GM23248 (cell line): ENCODE results near the gene SCN1B. TPM values are rescaled to one million over a fixed set of nuclear protein-coding genes. Genes with fewer than 3 reads are reported as not detected.

Experiments used
- DNase-seq: peaks from one replicate; pipeline ENCODE4 v3.0.0-alpha.2; 2015
- H2AFZ ChIP-seq: fragments of 200-600 bp; sonication (generic); 2 replicates; pipeline ENCODE4 v1.6.1; 2016; ENCODE audit warnings: antibody characterized with exemption
- H3F3A ChIP-seq: fragments of 200-600 bp; sonication (generic); 2 replicates; pipeline ENCODE4 v1.6.1; 2016; ENCODE audit warnings: mild to moderate bottlenecking, antibody characterized with exemption, mixed run types; ENCODE audit not compliant: insufficient read depth
- H3K27ac ChIP-seq: fragments of 200-600 bp; sonication (generic); 2 replicates; pipeline ENCODE4 v1.5.1; 2016; ENCODE audit warnings: mild to moderate bottlenecking
- H3K27me3 ChIP-seq: fragments of 200-600 bp; sonication (generic); replicated peaks from 2 replicates; pipeline ENCODE4 v1.6.1; 2016; ENCODE audit warnings: mild to moderate bottlenecking; ENCODE audit not compliant: insufficient read depth
- H3K36me3 ChIP-seq: fragments of 200-600 bp; sonication (generic); 2 replicates; pipeline ENCODE4 v1.6.1; 2016; ENCODE audit warnings: low read depth, mild to moderate bottlenecking
- H3K4me1 ChIP-seq: fragments of 200-600 bp; sonication (generic); 2 replicates; pipeline ENCODE4 v1.6.1; 2016; ENCODE audit warnings: mild to moderate bottlenecking; ENCODE audit not compliant: insufficient read depth
- H3K4me2 ChIP-seq: fragments of 200-600 bp; sonication (generic); one replicate; pipeline ENCODE4 v1.6.1; 2016; ENCODE audit warnings: mild to moderate bottlenecking; ENCODE audit not compliant: unreplicated experiment
- H3K4me3 ChIP-seq: fragments of 200-600 bp; sonication (generic); 2 replicates; pipeline ENCODE4 v1.5.1; 2016; ENCODE audit warnings: mild to moderate bottlenecking
- H3K79me2 ChIP-seq: fragments of 200-600 bp; sonication (generic); 2 replicates; pipeline ENCODE4 v1.6.1; 2016; ENCODE audit warnings: mild to moderate bottlenecking; ENCODE audit not compliant: insufficient read depth
- H3K9ac ChIP-seq: fragments of 200-600 bp; sonication (generic); 2 replicates; pipeline ENCODE4 v1.6.1; 2016; ENCODE audit warnings: mild to moderate bottlenecking
- H3K9me2 ChIP-seq: fragments of 200-600 bp; sonication (generic); 2 replicates; pipeline ENCODE4 v1.6.1; 2016; ENCODE audit warnings: mixed run types, mild to moderate bottlenecking, moderate library complexity; ENCODE audit not compliant: insufficient read depth
- H3K9me3 ChIP-seq: fragments of 200-600 bp; sonication (generic); one replicate; pipeline ENCODE4 v1.6.1; 2017; ENCODE audit warnings: low read depth
- H4K20me1 ChIP-seq: fragments of 200-600 bp; sonication (generic); 2 replicates; pipeline ENCODE4 v1.6.0; 2016; ENCODE audit not compliant: insufficient read depth
- EZH2 ChIP-seq: fragments of 200-600 bp; sonication (generic); IDR thresholded peaks from 2 replicates; pipeline ENCODE4 v1.6.1; 2018; ENCODE audit warnings: antibody characterized with exemption, mild to moderate bottlenecking; ENCODE audit not compliant: insufficient read depth, poor library complexity, severe bottlenecking
- EZH2phosphoT487 ChIP-seq: fragments of 200-600 bp; sonication (generic); IDR thresholded peaks from 2 replicates; pipeline ENCODE4 v1.6.1; 2018; ENCODE audit warnings: antibody characterized with exemption, moderate library complexity, mild to moderate bottlenecking, low read depth; ENCODE audit not compliant: insufficient read depth
- WGBS, 2 experiments: methylation state at CpG; one replicate each; pipeline ENCODE4 v1.1.6; 2015 to 2017; ENCODE audit warnings: low lambda C conversion rate in 2 of 2, low coverage in 1 of 2; ENCODE audit errors: missing lambda C conversion rate in 2 of 2; 5-methylcytosine and 5-hydroxymethylcytosine counted together
- in situ Hi-C: fragments of 300-500 bp; cut with MboI; formaldehyde crosslinking; loops from 2 replicates; pipeline ENCODE4 v1.15.0; 2020
- polyA plus RNA-seq: library from polyadenylated mRNA; unstranded; fragments of >200 nt; fragmentation: Nextera tagmentation; extraction: Ambion mirVana; gene quantifications from 2 replicates; pipeline ENCODE4 v1.2.1, GENCODE V29; 2016
- total RNA-seq: library from RNA; depleted of rRNA; stranded (reverse); fragments of >200 nt; shearing (Covaris generic); gene quantifications from 2 replicates; pipeline ENCODE4 v1.2.3, GENCODE V29; 2014

Gene SCN1B
- total and polyA plus RNA-seq, 2 experiments from 2014 or later, result 1.5 to 1.7 TPM

DNA sequence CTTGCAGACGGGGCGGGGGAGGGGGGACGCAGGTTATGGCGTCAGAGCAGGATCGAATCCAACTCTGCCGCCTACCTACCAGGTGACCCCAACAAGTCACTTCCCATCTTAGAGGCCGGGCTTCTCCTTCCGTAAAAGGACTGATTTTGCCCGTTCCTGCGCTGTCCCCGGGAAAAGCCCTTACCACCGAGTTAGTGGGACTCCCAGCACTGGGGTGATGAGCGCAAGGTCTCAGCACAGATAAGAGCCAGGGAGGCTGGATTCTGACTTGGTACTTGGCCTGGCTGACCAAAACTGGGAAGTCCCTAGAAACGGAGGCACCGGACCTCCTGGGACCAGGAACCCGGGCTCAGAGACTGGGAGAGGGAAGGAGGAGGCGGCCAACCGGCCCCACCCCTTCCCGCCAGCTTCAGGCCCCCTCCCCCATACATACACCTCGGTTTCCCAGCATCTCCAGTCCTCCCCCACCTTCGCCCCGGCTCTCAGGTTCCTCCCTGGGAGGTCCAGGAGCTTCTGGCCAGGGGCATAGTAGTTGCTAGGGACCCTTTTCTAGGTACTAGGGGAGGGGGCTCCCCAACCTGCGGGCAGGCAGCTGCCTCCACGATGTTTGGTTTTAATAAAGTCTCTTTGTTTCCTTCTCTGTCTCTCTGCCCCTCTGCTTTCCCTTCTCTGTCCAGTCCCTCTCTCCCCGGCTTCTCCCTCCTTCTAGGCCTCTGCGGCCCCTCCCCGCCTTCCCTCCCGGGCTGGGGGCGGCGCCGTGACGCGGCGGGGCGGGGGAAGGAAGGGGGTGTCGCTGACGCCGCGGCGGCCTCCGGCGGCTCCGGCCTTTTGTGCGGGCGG lies 30.6 kb upstream of the SCN1B start, which contains the start of gene GRAMD1A:
Gene GRAMD1A (plus strand): TSS at position 826 of the 840 bp plus-strand sequence. CDS start 156 bp downstream, outside the sequence.
- WGBS, 2 experiments, result 3 to 5% methylated on average over 20 to 38 of the region's 45 CpGs
- in situ Hi-C loops, result no loop called here
- Histone ChIP-seq H3K4me3 (peak within 1 kb of the TSS; percentile 85), H2AFZ (peak within 1 kb of the TSS; percentile 93), H3K9me3 (no peaks in the 10 kb centered on the region), H4K20me1 (no peaks in the 10 kb centered on the region), H3K9ac (peak within 1 kb of the TSS; percentile 96), H3K9me2 (no peaks in the 10 kb centered on the region), H3F3A (no peaks in the 10 kb centered on the region), H3K4me2 (peak within 1 kb of the TSS; percentile 91), H3K27ac (peak within 1 kb of the TSS; percentile 94), H3K27me3 (no peaks in the 10 kb centered on the region), H3K4me1 (peaks cover 8% of the 10 kb centered on the region; the same call in 1 of the 2 replicates), H3K36me3 (no peaks in the 10 kb centered on the region), H3K79me2 (peaks cover 50% of the 10 kb centered on the region)
- no peak for TF ChIP-seq EZH2phosphoT487
- no peak for TF ChIP-seq EZH2
- DNase-seq, result peak; percentile 92

DNA sequence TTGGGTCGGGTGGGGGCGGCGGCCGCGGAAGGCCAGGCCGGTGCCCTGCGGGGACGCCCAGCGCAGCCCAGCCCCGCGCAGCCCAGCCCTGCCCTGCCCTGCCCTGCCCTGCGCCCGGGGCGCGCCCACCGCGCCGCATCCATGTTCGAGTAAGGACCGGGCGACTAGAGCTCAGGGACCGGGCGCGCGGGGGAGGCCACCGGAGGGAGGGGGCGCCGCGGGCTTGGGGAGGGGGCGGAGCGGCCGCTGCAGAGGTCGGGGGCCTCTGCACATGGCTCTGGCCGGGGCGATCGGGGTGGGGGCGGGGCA lies 30.0 kb upstream of the SCN1B start:
- peak overlapping the region; percentile 85 for H3K4me3 ChIP-seq
- DNase-seq, result no peak
- peak overlapping the region; percentile 94 for H3K27ac ChIP-seq
- no peaks in the 10 kb centered on the region for H3F3A ChIP-seq
- no peaks in the 10 kb centered on the region for H3K9me3 ChIP-seq
- no peaks in the 10 kb centered on the region for H3K27me3 ChIP-seq
- H3K4me2 ChIP-seq, result peak overlapping the region; percentile 76
- H4K20me1 ChIP-seq, result no peaks in the 10 kb centered on the region
- H3K36me3 ChIP-seq, result no peaks in the 10 kb centered on the region
- H3K4me1 ChIP-seq, result peaks cover 8% of the 10 kb centered on the region; the same call in 1 of the 2 replicates
- in situ Hi-C loops, result no loop called here
- TF ChIP-seq EZH2phosphoT487, result no peak
- no peak for TF ChIP-seq EZH2
- peak overlapping the region; percentile 96 for H3K9ac ChIP-seq
- 3% methylated on average over 10 to 16 of the region's 37 CpGs for WGBS, 2 experiments
- H2AFZ ChIP-seq, result peak overlapping the region; percentile 93
- H3K9me2 ChIP-seq, result no peaks in the 10 kb centered on the region
- peaks cover 54% of the 10 kb centered on the region for H3K79me2 ChIP-seq

- H2AFZ ChIP-seq, result peak overlapping the region; percentile 64
- no peaks in the 10 kb centered on the region for H4K20me1 ChIP-seq
- H3K27ac ChIP-seq, result peak overlapping the region; percentile 94
- H3K36me3 ChIP-seq, result no peaks in the 10 kb centered on the region
- peak overlapping the region; percentile 96 for H3K9ac ChIP-seq
- WGBS, 2 experiments, result 4 to 5% methylated on average over 24 to 41 of the region's 46 CpGs
- H3K9me2 ChIP-seq, result no peaks in the 10 kb centered on the region
- DNase-seq, result peak; percentile 62
- peaks cover 60% of the 10 kb centered on the region for H3K79me2 ChIP-seq
- H3K4me2 ChIP-seq, result peak overlapping the region; percentile 76
- no peak for TF ChIP-seq EZH2phosphoT487
- no peak for TF ChIP-seq EZH2
- peaks cover 8% of the 10 kb centered on the region; the same call in 1 of the 2 replicates for H3K4me1 ChIP-seq
- in situ Hi-C loops, result no loop called here
- no peaks in the 10 kb centered on the region for H3K27me3 ChIP-seq
- H3K4me3 ChIP-seq, result peak overlapping the region; percentile 85
- no peaks in the 10 kb centered on the region for H3F3A ChIP-seq
- no peaks in the 10 kb centered on the region for H3K9me3 ChIP-seq
These were observed 29.4 kb upstream of the SCN1B start for GRCh38 chr19:35000647-35001501.

DNA sequence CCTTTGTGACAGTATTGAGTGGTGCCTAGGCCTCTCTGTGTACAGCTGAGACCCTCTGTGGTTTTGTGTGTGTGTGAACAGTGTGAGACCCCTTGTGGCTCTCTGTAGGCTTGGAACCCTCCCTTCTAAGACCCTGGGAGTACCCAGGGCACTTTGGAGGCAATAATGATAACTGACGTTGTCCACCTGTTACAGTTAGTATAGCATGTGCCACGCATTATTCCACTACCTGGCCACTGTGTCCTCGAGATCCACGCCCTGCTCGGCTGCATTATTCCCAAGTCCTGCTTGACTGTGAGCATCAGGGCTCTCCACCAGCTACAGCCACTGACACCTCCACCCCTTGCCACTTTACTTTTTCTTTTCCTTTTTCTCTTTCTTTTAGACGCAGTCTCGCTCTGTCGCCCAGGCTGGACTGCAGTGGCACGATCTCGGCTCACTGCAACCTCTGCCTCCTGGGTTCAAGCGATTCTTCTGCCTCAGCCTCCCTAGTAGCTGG lies 28.2 kb upstream of the SCN1B start:
- WGBS, 2 experiments, result 82 to 85% methylated on average over 11 of the region's 11 CpGs

More for the DNA sequence above, 28.2 kb upstream of the SCN1B start:
- no peaks in the 10 kb centered on the region for H3K9me3 ChIP-seq
- in situ Hi-C loops, result no loop called here
- H3F3A ChIP-seq, result no peaks in the 10 kb centered on the region
- H3K27me3 ChIP-seq, result no peaks in the 10 kb centered on the region
- H3K4me3 ChIP-seq, result 0 out of 2 replicates have a peak overlapping the region, but pooled peaks have one; percentile 85
- H3K4me1 ChIP-seq, result peaks cover 8% of the 10 kb centered on the region; the same call in 1 of the 2 replicates
- H4K20me1 ChIP-seq, result no peaks in the 10 kb centered on the region
- no peak overlapping the region for H3K4me2 ChIP-seq
- H3K9ac ChIP-seq, result no peak overlapping the region
- peaks cover 72% of the 10 kb centered on the region for H3K79me2 ChIP-seq
- H3K36me3 ChIP-seq, result no peaks in the 10 kb centered on the region
- TF ChIP-seq EZH2phosphoT487, result no peak
- TF ChIP-seq EZH2, result no peak
- no peak for DNase-seq
- H2AFZ ChIP-seq, result no peak overlapping the region
- no peaks in the 10 kb centered on the region for H3K9me2 ChIP-seq
- H3K27ac ChIP-seq, result no peak overlapping the region
